ENCODE measurements around the gene GDNF. TPM values are rescaled to one million over a fixed set of nuclear protein-coding genes. Genes with fewer than 3 reads are reported as not detected.

The GDNF gene
- total RNA-seq, 1 experiment from 2014 or later = not detected

DNA sequence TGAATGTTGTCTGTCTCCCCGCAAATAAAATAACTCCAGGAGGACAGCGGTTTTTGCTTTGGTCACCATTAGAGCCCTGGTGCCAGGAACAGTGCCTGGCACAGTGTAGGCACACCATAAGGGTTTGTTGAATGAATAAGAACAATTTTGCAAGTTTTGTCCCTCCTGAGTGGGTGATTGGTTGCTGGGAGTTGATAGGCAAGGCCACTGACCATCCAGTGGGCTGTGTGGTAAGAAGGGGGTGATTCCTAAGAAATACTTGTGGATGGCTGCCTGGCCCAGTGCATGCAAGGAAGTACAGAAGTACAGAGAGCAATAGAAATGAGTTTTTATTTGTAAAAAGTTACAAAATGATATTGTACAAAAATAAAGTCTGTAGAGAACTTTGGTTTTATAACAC, 27.5 kb downstream of the GDNF start:
- POLR2A ChIA-PET = no interaction called here
- no peak for DNase-seq
- no peak overlapping the region for H3K4me3 Mint-ChIP-seq (ENCODE audit: unreplicated experiment)

DNA sequence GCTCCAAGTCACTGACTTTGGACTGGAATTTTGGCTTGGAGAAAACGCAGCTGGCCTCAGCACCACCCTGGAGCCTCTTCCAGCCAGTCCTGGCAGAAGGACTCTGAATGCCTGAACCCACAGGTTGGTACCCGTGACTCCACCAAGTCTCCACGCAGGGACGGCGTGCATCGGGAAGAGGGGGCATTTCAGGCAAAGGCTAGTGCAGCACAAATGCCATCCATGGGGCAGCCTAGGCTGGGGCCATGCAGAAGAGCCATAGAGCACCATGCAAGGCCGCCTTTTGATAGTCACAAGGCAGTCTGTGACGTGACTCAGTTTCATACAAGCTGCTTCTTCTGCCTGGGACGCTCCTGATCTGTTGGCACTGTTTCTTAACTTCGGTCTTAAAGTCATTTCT, 28.0 kb downstream of the GDNF start:
- ChIA-PET POLR2A (no interaction called here), CTCF (no interaction called here)
- Mint-ChIP-seq H3K4me3 (ENCODE audit: unreplicated experiment) (no peak overlapping the region), H3K4me1 (ENCODE audit: low read depth, unreplicated experiment) (no peaks in the 10 kb centered on the region), H3K27ac (ENCODE audit: unreplicated experiment) (no peak overlapping the region), H3K27me3 (ENCODE audit: insufficient read depth, unreplicated experiment) (peaks cover 6% of the 10 kb centered on the region), H3K36me3 (ENCODE audit: insufficient read depth, unreplicated experiment) (no peaks in the 10 kb centered on the region), H3K9me3 (ENCODE audit: unreplicated experiment) (no peaks in the 10 kb centered on the region)
- H3K36me3 ChIP-seq (ENCODE audit: control insufficient read depth, insufficient read depth, low read length) = no peaks in the 10 kb centered on the region
- no peak overlapping the region for H3K4me3 ChIP-seq (ENCODE audit: low read depth, low read length)
- H3K9me3 ChIP-seq = no peaks in the 10 kb centered on the region
- TF ChIP-seq, protein P1, sequence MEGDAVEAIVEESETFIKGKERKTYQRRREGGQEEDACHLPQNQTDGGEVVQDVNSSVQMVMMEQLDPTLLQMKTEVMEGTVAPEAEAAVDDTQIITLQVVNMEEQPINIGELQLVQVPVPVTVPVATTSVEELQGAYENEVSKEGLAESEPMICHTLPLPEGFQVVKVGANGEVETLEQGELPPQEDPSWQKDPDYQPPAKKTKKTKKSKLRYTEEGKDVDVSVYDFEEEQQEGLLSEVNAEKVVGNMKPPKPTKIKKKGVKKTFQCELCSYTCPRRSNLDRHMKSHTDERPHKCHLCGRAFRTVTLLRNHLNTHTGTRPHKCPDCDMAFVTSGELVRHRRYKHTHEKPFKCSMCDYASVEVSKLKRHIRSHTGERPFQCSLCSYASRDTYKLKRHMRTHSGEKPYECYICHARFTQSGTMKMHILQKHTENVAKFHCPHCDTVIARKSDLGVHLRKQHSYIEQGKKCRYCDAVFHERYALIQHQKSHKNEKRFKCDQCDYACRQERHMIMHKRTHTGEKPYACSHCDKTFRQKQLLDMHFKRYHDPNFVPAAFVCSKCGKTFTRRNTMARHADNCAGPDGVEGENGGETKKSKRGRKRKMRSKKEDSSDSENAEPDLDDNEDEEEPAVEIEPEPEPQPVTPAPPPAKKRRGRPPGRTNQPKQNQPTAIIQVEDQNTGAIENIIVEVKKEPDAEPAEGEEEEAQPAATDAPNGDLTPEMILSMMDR (IDR thresholded peaks at IDR 0.05; ENCODE audit: insufficient read depth in 1 of 2, low read depth in 1 of 2, low read length in 1 of 2, severe bottlenecking in 1 of 2, unreplicated experiment in 1 of 2) = no peak
- H3K4me1 ChIP-seq = no peaks in the 10 kb centered on the region
- DNase-seq = no peak
- BruUV-seq (replicated peaks) = no TSS peak
- intact Hi-C loops (cut with micrococcal nuclease; ENCODE audit: unreplicated experiment) = no loop called here
- no peaks in the 10 kb centered on the region for H3K27me3 ChIP-seq (replicated peaks; ENCODE audit: control insufficient read depth, insufficient read depth, low read length)

More for the DNA sequence above, 27.5 kb downstream of the GDNF start:
- Mint-ChIP-seq H3K4me1 (ENCODE audit: low read depth, unreplicated experiment) (no peaks in the 10 kb centered on the region), H3K36me3 (ENCODE audit: insufficient read depth, unreplicated experiment) (no peaks in the 10 kb centered on the region), H3K9me3 (ENCODE audit: unreplicated experiment) (no peaks in the 10 kb centered on the region), H3K27ac (ENCODE audit: unreplicated experiment) (no peak overlapping the region), H3K27me3 (ENCODE audit: insufficient read depth, unreplicated experiment) (peaks cover 3% of the 10 kb centered on the region)
- intact Hi-C loops (cut with micrococcal nuclease; ENCODE audit: unreplicated experiment) = no loop called here
- H3K27me3 ChIP-seq (replicated peaks; ENCODE audit: control insufficient read depth, insufficient read depth, low read length) = no peaks in the 10 kb centered on the region
- CTCF ChIA-PET = no interaction called here
- H3K4me3 ChIP-seq (ENCODE audit: low read depth, low read length) = no peak overlapping the region
- no peaks in the 10 kb centered on the region for H3K4me1 ChIP-seq
- no peaks in the 10 kb centered on the region for H3K36me3 ChIP-seq (ENCODE audit: control insufficient read depth, insufficient read depth, low read length)
- H3K9me3 ChIP-seq = no peaks in the 10 kb centered on the region
- no TSS peak for BruUV-seq (replicated peaks)
- TF ChIP-seq, protein P1 (IDR thresholded peaks at IDR 0.05; ENCODE audit: insufficient read depth in 1 of 2, low read depth in 1 of 2, low read length in 1 of 2, severe bottlenecking in 1 of 2, unreplicated experiment in 1 of 2) = no peak

DNA sequence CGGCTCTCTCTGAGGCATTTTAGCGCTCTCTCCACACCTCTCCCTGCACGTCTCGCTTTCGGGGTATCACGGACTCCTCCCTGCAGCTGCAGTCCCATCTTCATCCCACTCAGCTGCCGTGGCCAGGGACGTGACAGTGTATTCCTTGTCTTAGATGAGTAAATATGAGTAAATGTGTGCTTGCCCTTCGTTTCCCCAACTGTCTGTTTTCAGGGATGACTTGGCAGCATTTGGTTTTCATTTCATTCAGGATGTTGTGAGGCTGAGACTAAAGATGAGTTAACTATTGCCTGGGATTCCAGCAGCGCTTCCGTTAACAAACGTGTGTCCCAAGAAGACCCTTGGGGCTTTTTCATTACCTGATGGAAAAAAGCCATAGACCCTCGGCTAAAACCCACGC, 29.5 kb downstream of the GDNF start:
- no peaks in the 10 kb centered on the region for H3K4me1 Mint-ChIP-seq (ENCODE audit: low read depth, unreplicated experiment)
- no peak overlapping the region for H3K27ac Mint-ChIP-seq (ENCODE audit: unreplicated experiment)
- H3K27me3 Mint-ChIP-seq (ENCODE audit: insufficient read depth, unreplicated experiment) = peaks cover 9% of the 10 kb centered on the region
- ChIA-PET POLR2A (no interaction called here), CTCF (no interaction called here)
- no TSS peak for BruUV-seq (replicated peaks)
- no peaks in the 10 kb centered on the region for H3K36me3 Mint-ChIP-seq (ENCODE audit: insufficient read depth, unreplicated experiment)
- DNase-seq = no peak
- H3K9me3 Mint-ChIP-seq (ENCODE audit: unreplicated experiment) = no peaks in the 10 kb centered on the region
- TF ChIP-seq, protein P1 (IDR thresholded peaks at IDR 0.05; ENCODE audit: insufficient read depth in 1 of 2, low read depth in 1 of 2, low read length in 1 of 2, severe bottlenecking in 1 of 2, unreplicated experiment in 1 of 2) = no peak
- no peaks in the 10 kb centered on the region for H3K9me3 ChIP-seq
- intact Hi-C loops (cut with micrococcal nuclease; ENCODE audit: unreplicated experiment) = no loop called here
- H3K27me3 ChIP-seq (replicated peaks; ENCODE audit: control insufficient read depth, insufficient read depth, low read length) = no peaks in the 10 kb centered on the region
- H3K4me1 ChIP-seq = no peaks in the 10 kb centered on the region
- no peak overlapping the region for H3K4me3 ChIP-seq (ENCODE audit: low read depth, low read length)
- no peaks in the 10 kb centered on the region for H3K36me3 ChIP-seq (ENCODE audit: control insufficient read depth, insufficient read depth, low read length)
- H3K4me3 Mint-ChIP-seq (ENCODE audit: unreplicated experiment) = no peak overlapping the region

Data from Caco-2 (cell line).